Mesendoderm (in vitro differentiated cells): ENCODE results near the gene EVA1C.
"Not testable (repeated sequence)": the region's sequence is repeated elsewhere in the genome, so short reads cannot be mapped to it uniquely, and the experiment has no call there.

Experiments
- DNase-seq: peaks from one replicate; pipeline ENCODE4 v3.0.0; 2013
- H2AK5ac ChIP-seq: 2 replicates; pipeline ENCODE4 v1.6.1; 2013; ENCODE audit warnings: low read length, inconsistent platforms
- H2BK120ac ChIP-seq: 2 replicates; pipeline ENCODE4 v1.6.1; 2013; ENCODE audit warnings: low read depth, mild to moderate bottlenecking, low read length, moderate library complexity, mixed read lengths
- H2BK15ac ChIP-seq: replicated peaks from 2 replicates; pipeline ENCODE4 v1.6.1; 2013; ENCODE audit warnings: low read depth, mild to moderate bottlenecking, moderate library complexity
- H2BK5ac ChIP-seq: 2 replicates; pipeline ENCODE4 v1.6.1; 2013; ENCODE audit warnings: low read length, inconsistent platforms
- H3K18ac ChIP-seq: 2 replicates; pipeline ENCODE4 v1.6.1; 2013; ENCODE audit warnings: mild to moderate bottlenecking, low read length, mixed read lengths
- H3K23ac ChIP-seq: one replicate; pipeline ENCODE4 v1.6.1; 2013; ENCODE audit warnings: low read length
- H3K27ac ChIP-seq: 2 replicates; pipeline ENCODE4 v1.5.1; 2013; ENCODE audit warnings: low read depth, mild to moderate bottlenecking, inconsistent platforms, low read length, moderate library complexity
- H3K27me3 ChIP-seq: 2 replicates; pipeline ENCODE4 v1.6.1; 2013; ENCODE audit warnings: low read length, control low read depth, mild to moderate bottlenecking, inconsistent platforms; ENCODE audit not compliant: insufficient read depth, poor library complexity
- H3K36me3 ChIP-seq: 2 replicates; pipeline ENCODE4 v1.6.1; 2013; ENCODE audit warnings: low read length, inconsistent platforms; ENCODE audit not compliant: control insufficient read depth, insufficient read depth
- H3K4ac ChIP-seq: one replicate; pipeline ENCODE4 v1.6.1; 2013; ENCODE audit warnings: low read depth, mild to moderate bottlenecking, low read length, moderate library complexity
- H3K4me1 ChIP-seq: 2 replicates; pipeline ENCODE4 v1.6.1; 2013; ENCODE audit warnings: low read depth, low read length, inconsistent platforms; ENCODE audit not compliant: control insufficient read depth
- H3K4me2 ChIP-seq: 2 replicates; pipeline ENCODE4 v1.6.1; 2013; ENCODE audit warnings: low read length
- H3K4me3 ChIP-seq: 2 replicates; pipeline ENCODE4 v1.5.1; 2013; ENCODE audit warnings: mild to moderate bottlenecking, low read length
- H3K56ac ChIP-seq: one replicate; pipeline ENCODE4 v1.6.1; 2013; ENCODE audit warnings: low read length
- H3K79me1 ChIP-seq: 2 replicates; pipeline ENCODE4 v1.6.1; 2013; ENCODE audit warnings: low read length, inconsistent platforms
- H3K79me2 ChIP-seq: 2 replicates; pipeline ENCODE4 v1.6.1; 2013; ENCODE audit warnings: mild to moderate bottlenecking, low read length; ENCODE audit not compliant: control insufficient read depth, insufficient read depth
- H3K9ac ChIP-seq: 2 replicates; pipeline ENCODE4 v1.6.1; 2013; ENCODE audit warnings: low read length, inconsistent platforms
- H4K5ac ChIP-seq: one replicate; pipeline ENCODE4 v1.6.1; 2013; ENCODE audit warnings: low read length
- H4K8ac ChIP-seq: one replicate; pipeline ENCODE4 v1.6.1; 2013; ENCODE audit warnings: low read depth, mild to moderate bottlenecking, control low read depth, low read length, moderate library complexity
- WGBS: extraction: QIAGEN DNeasy Blood & Tissue Kit; methylation state at CpG from one replicate; pipeline ENCODE4 v1.1.7; 2013; ENCODE audit warnings: low lambda C conversion rate, missing lambda C conversion rate; ENCODE audit not compliant: insufficient coverage; ENCODE audit errors: extremely low coverage; 5-methylcytosine and 5-hydroxymethylcytosine counted together

EVA1C gene

GRCh38 chr21:32427958-32428623, 15.6 kb downstream of the EVA1C start:
- no peak overlapping the region for H3K9ac ChIP-seq
- no peak overlapping the region for H4K8ac ChIP-seq
- no peaks in the 10 kb centered on the region for H3K27me3 ChIP-seq
- no peak for DNase-seq
- H3K23ac ChIP-seq = no peak overlapping the region
- H2BK120ac ChIP-seq = no peak overlapping the region
- no peak overlapping the region for H3K27ac ChIP-seq
- H3K36me3 ChIP-seq = no peaks in the 10 kb centered on the region
- no peak overlapping the region for H3K56ac ChIP-seq
- H2BK5ac ChIP-seq = no peak overlapping the region
- H3K4me1 ChIP-seq = no peaks in the 10 kb centered on the region
- no peak overlapping the region for H2BK15ac ChIP-seq
- no peak overlapping the region for H4K5ac ChIP-seq
- no peaks in the 10 kb centered on the region for H3K79me1 ChIP-seq
- H3K4me2 ChIP-seq = no peak overlapping the region
- no peak overlapping the region for H3K18ac ChIP-seq
- no peak overlapping the region for H3K4me3 ChIP-seq
- H3K79me2 ChIP-seq = no peaks in the 10 kb centered on the region
- no peak overlapping the region for H3K4ac ChIP-seq
- no peak overlapping the region for H2AK5ac ChIP-seq
- no CpG with 5 or more reads among the region's 10 CpGs for WGBS

DNA sequence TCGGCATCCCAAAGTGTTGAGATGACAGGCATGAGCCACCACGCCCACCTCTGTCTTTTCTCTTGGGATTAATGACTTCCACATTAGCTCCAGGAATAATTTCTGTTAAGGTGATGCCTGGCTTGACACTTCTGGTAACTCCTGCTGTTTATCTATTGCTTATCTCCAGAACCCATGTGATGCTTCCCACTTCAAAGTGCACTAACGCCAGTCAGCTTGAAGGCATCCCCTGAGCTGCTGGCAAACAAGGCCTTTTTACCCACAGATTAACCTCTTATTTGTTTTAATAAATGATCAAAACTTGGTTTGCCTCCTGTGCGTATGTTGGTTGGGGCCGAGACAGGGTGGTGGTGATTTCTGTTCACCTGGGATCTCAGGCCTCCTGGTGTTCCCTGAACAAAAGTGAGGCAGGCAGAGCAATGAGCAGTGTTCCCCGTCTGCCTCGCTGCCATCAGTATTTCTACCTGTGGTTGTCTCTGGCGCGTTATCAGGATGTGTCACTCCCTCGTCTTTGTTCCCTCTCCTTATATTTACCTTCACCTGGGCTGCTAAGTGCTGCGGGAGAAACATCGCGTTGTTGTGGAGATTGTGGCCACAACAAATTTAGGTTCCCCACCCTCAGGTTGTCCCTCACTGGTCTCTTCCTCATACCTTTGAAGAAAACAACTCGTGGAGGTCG, 20.6 kb downstream of the EVA1C start:
- H3K23ac ChIP-seq, H2BK5ac ChIP-seq, H4K5ac ChIP-seq, H2AK5ac ChIP-seq, H3K79me2 ChIP-seq, H3K79me1 ChIP-seq, H3K27me3 ChIP-seq, H3K56ac ChIP-seq, H3K4me3 ChIP-seq, H3K4ac ChIP-seq, H3K4me2 ChIP-seq, H3K4me1 ChIP-seq, H3K18ac ChIP-seq, H4K8ac ChIP-seq, H2BK120ac ChIP-seq, H3K9ac ChIP-seq, H2BK15ac ChIP-seq, H3K36me3 ChIP-seq: not testable (repeated sequence)
- H3K27ac ChIP-seq = peak overlapping the region; percentile 8
- no CpG with 5 or more reads among the region's 15 CpGs for WGBS
- DNase-seq = peak; percentile 90

DNA sequence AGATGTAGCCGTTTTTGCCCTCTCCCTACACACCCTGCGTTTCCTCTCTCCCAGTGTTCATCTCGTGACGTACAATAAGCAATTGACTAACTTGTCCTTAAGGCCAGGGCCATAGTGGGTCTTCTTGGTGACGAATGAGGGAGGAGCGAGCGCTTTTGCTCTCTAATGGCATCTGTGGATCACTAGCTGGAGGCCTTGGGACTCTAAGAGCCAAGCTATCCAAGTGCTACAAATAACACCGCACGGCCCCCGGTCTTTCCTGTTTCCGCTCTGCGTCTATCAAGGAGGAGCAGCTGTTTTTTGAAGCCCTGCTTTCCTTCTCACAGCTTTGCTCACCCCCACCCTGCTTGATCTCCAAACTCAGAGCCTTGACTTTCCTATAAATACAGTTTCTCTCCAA, 25.2 kb downstream of the EVA1C start:
- no peak overlapping the region for H3K56ac ChIP-seq
- no peak overlapping the region for H3K9ac ChIP-seq
- H3K23ac ChIP-seq = no peak overlapping the region
- H3K79me1 ChIP-seq = no peaks in the 10 kb centered on the region
- no peak overlapping the region for H3K4me3 ChIP-seq
- H3K27me3 ChIP-seq = no peaks in the 10 kb centered on the region
- no peak overlapping the region for H2BK120ac ChIP-seq
- no peaks in the 10 kb centered on the region for H3K36me3 ChIP-seq
- no peak overlapping the region for H2BK15ac ChIP-seq
- no CpG with 5 or more reads among the region's 12 CpGs for WGBS
- no peak overlapping the region for H4K5ac ChIP-seq
- no peaks in the 10 kb centered on the region for H3K4me1 ChIP-seq
- H3K4me2 ChIP-seq = no peak overlapping the region
- no peak overlapping the region for H3K4ac ChIP-seq
- no peak overlapping the region for H3K18ac ChIP-seq
- H2AK5ac ChIP-seq = no peak overlapping the region
- H3K27ac ChIP-seq = no peak overlapping the region
- no peak overlapping the region for H4K8ac ChIP-seq
- no peak overlapping the region for H2BK5ac ChIP-seq
- no peak for DNase-seq
- H3K79me2 ChIP-seq = no peaks in the 10 kb centered on the region

- no peak overlapping the region for H4K8ac ChIP-seq
Observed at GRCh38 chr21:32442566-32443318, 30.2 kb downstream of the EVA1C start.

DNA sequence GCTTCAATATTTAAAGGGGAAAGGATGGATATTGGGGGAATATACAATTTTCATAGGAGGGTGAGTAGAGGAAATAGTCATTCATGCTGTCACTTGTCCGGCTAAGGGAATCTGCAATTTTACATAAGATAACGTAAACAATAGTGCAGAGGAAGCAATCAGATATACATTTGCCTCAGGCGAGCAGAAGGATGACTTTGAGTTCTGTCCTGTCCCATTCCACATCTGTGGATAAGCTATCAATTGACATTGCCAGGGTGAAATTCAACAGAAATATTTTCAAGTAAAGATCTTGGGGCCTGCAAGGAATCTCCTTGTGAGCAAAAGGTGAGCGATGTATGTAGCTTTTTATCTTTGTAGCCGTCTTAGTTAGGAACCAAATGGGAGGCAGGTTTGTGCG, 32.6 kb downstream of the EVA1C start:
- Histone ChIP-seq H3K9ac (no peak overlapping the region), H3K4me1 (no peaks in the 10 kb centered on the region), H3K23ac (no peak overlapping the region), H3K27me3 (no peaks in the 10 kb centered on the region), H3K56ac (no peak overlapping the region), H3K36me3 (no peaks in the 10 kb centered on the region), H2BK120ac (no peak overlapping the region), H2BK5ac (no peak overlapping the region), H3K18ac (no peak overlapping the region), H3K4me2 (no peak overlapping the region), H3K4me3 (no peak overlapping the region), H2BK15ac (no peak overlapping the region), H3K79me2 (no peaks in the 10 kb centered on the region), H4K8ac (no peak overlapping the region), H2AK5ac (no peak overlapping the region), H3K27ac (no peak overlapping the region), H4K5ac (no peak overlapping the region), H3K79me1 (no peaks in the 10 kb centered on the region), H3K4ac (no peak overlapping the region)
- no CpG with 5 or more reads among the region's 6 CpGs for WGBS
- peak; percentile 56 for DNase-seq

More at GRCh38 chr21:32442566-32443318, 30.2 kb downstream of the EVA1C start:
- H3K18ac ChIP-seq = no peak overlapping the region
- H3K4me1 ChIP-seq = no peaks in the 10 kb centered on the region
- WGBS = no CpG with 5 or more reads among the region's 8 CpGs
- H3K79me2 ChIP-seq = no peaks in the 10 kb centered on the region
- H2BK5ac ChIP-seq = no peak overlapping the region
- H3K4ac ChIP-seq = no peak overlapping the region
- no peak overlapping the region for H3K23ac ChIP-seq
- H4K5ac ChIP-seq = no peak overlapping the region
- no peak overlapping the region for H2AK5ac ChIP-seq
- no peak for DNase-seq
- no peak overlapping the region for H3K27ac ChIP-seq
- H3K56ac ChIP-seq = no peak overlapping the region
- no peaks in the 10 kb centered on the region for H3K79me1 ChIP-seq
- no peak overlapping the region for H3K4me3 ChIP-seq
- H3K36me3 ChIP-seq = no peaks in the 10 kb centered on the region
- H3K4me2 ChIP-seq = no peak overlapping the region
- H3K9ac ChIP-seq = no peak overlapping the region
- no peak overlapping the region for H2BK120ac ChIP-seq
- no peak overlapping the region for H2BK15ac ChIP-seq
- no peaks in the 10 kb centered on the region for H3K27me3 ChIP-seq
